Neural cell (in vitro differentiated cells): ENCODE results near the gene PDYN. TPM values are rescaled to one million over a fixed set of nuclear protein-coding genes. Genes with fewer than 3 reads are reported as not detected.

Experiments used
- H2AFZ ChIP-seq: fragments of 200-600, 300-800 bp; sonication (generic), shearing (Covaris generic); 2 replicates; pipeline ENCODE4 v1.6.0; 2014; ENCODE audit warnings: low read depth, mild to moderate bottlenecking, antibody characterized with exemption, low read length, moderate library complexity
- H3F3A ChIP-seq: fragments of 200-600 bp; shearing (Covaris generic); 2 replicates; pipeline ENCODE4 v1.6.1; 2016; ENCODE audit warnings: mild to moderate bottlenecking, moderate library complexity, mixed read lengths, antibody characterized with exemption, low read length; ENCODE audit not compliant: insufficient read depth, poor library complexity, severe bottlenecking
- H3K27ac ChIP-seq: fragments of 200-600, 300-800 bp; sonication (generic), shearing (Covaris generic); 2 replicates; pipeline ENCODE4 v1.5.1; 2014; ENCODE audit warnings: mild to moderate bottlenecking, low read length, moderate library complexity
- H3K27me3 ChIP-seq: fragments of 300-800, 200-600 bp; sonication (generic), shearing (Covaris generic); 2 replicates; pipeline ENCODE4 v1.6.0; 2014; ENCODE audit warnings: mild to moderate bottlenecking, low read depth, low read length, moderate library complexity; ENCODE audit not compliant: insufficient read depth
- H3K36me3 ChIP-seq: fragments of 300-800, 200-600 bp; sonication (generic), shearing (Covaris generic); 2 replicates; pipeline ENCODE4 v1.5.1; 2014; ENCODE audit warnings: mild to moderate bottlenecking, antibody characterized with exemption, low read length, moderate library complexity; ENCODE audit not compliant: insufficient read depth
- H3K4me2 ChIP-seq: fragments of 300-800, 200-600 bp; sonication (generic), shearing (Covaris generic); 2 replicates; pipeline ENCODE4 v1.6.0; 2014; ENCODE audit warnings: mild to moderate bottlenecking, low read length
- H3K4me3 ChIP-seq: fragments of 300-800, 200-600 bp; sonication (generic), shearing (Covaris generic); 2 replicates; pipeline ENCODE4 v1.5.1; 2014; ENCODE audit warnings: mild to moderate bottlenecking, low read length, moderate library complexity
- H3K79me2 ChIP-seq: fragments of 200-600 bp; shearing (Covaris generic); replicated peaks from 2 replicates; pipeline ENCODE4 v1.6.0; 2014; ENCODE audit warnings: mild to moderate bottlenecking, low read length, moderate library complexity; ENCODE audit not compliant: insufficient read depth
- H3K9ac ChIP-seq: fragments of 300-800, 200-600 bp; sonication (generic), shearing (Covaris generic); 2 replicates; pipeline ENCODE4 v1.6.1; 2016; ENCODE audit warnings: mild to moderate bottlenecking, low read length, mixed read lengths
- H3K9me2 ChIP-seq: fragments of 200-600 bp; shearing (Covaris generic); 2 replicates; pipeline ENCODE4 v1.6.1; 2016; ENCODE audit warnings: mild to moderate bottlenecking, low read length, mixed read lengths; ENCODE audit not compliant: insufficient read depth
- H3K9me3 ChIP-seq: fragments of 200-600, 300-800 bp; sonication (generic), shearing (Covaris generic); 2 replicates; pipeline ENCODE4 v1.6.1; 2016; ENCODE audit warnings: mild to moderate bottlenecking, mixed run types, low read length, moderate library complexity, mixed read lengths
- H4K20me1 ChIP-seq: fragments of 200-600 bp; shearing (Covaris generic); 2 replicates; pipeline ENCODE4 v1.6.1; 2016; ENCODE audit warnings: mild to moderate bottlenecking, mixed run types; ENCODE audit not compliant: insufficient read depth
- EP300 ChIP-seq: fragments of 450-650 bp; conservative IDR thresholded peaks from 2 replicates; pipeline ENCODE4 v1.6.1; 2014; ENCODE audit warnings: antibody characterized with exemption, mild to moderate bottlenecking, moderate library complexity; ENCODE audit not compliant: poor library complexity, severe bottlenecking
- EZH2 ChIP-seq: fragments of 200-600, 300-800 bp; shearing (Covaris generic), sonication (generic); IDR thresholded peaks from 2 replicates; pipeline ENCODE4 v1.6.1; 2014; ENCODE audit warnings: antibody characterized with exemption, low read length, borderline replicate concordance, mild to moderate bottlenecking; ENCODE audit not compliant: insufficient read depth, poor library complexity, severe bottlenecking
- MXI1 ChIP-seq: fragments of 450-650 bp; conservative IDR thresholded peaks from 2 replicates; pipeline ENCODE4 v1.6.1; 2014; ENCODE audit warnings: antibody characterized with exemption, mild to moderate bottlenecking; ENCODE audit not compliant: poor library complexity, severe bottlenecking
- POLR2AphosphoS5 ChIP-seq: IDR thresholded peaks from 2 replicates; pipeline ENCODE4 v1.6.1; 2012
- RAD21 ChIP-seq: fragments of 450-650 bp; conservative IDR thresholded peaks from 2 replicates; pipeline ENCODE4 v1.6.1; 2014; ENCODE audit warnings: antibody characterized with exemption, mild to moderate bottlenecking, moderate library complexity
- SMC3 ChIP-seq: fragments of 450-650 bp; conservative IDR thresholded peaks from 2 replicates; pipeline ENCODE4 v1.6.1; 2014; ENCODE audit warnings: antibody characterized with exemption, mild to moderate bottlenecking, moderate library complexity; ENCODE audit not compliant: poor library complexity
- TAF1 ChIP-seq: IDR thresholded peaks from 2 replicates; pipeline ENCODE4 v1.6.1; 2012; ENCODE audit warnings: low read depth
- polyA plus RNA-seq: library from polyadenylated mRNA; depleted of rRNA; stranded (reverse); fragments of >200 nt; gene quantifications from 2 replicates; pipeline ENCODE4 v1.2.3, GENCODE V29; 2014
- TF ChIP-seq, protein P1 (sequence below): fragments of 450-650 bp; IDR thresholded peaks from 2 replicates; pipeline ENCODE4 v1.5.1; 2014; ENCODE audit warnings: antibody characterized with exemption, mild to moderate bottlenecking, moderate library complexity; ENCODE audit not compliant: poor library complexity, severe bottlenecking
- TF ChIP-seq, protein P2 (sequence below): IDR thresholded peaks from 2 replicates; pipeline ENCODE4 v1.6.1; 2012; ENCODE audit warnings: borderline replicate concordance

Gene PDYN
- polyA plus RNA-seq, 1 donor from 2014 or later, result 17.3 TPM

DNA sequence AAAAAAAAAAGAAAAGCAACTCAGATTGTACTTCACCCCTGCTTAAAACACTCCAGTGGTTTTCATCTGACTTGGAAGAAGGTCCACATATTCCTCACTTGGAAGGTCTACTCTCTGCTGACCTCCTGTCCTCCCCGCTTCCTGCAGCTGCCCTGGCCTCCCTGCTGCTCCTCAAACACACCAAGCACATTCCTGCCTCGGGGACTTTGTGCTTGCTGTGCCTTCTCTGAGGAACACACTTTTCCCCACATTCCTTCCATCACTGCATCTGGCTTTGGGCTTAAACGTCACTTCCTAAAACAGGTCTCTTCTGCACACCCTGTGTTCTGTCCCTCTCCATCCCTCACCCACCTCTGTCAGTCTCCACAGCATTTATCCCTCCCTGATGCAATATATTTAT lies 4.9 kb upstream of the PDYN start:
- Histone ChIP-seq H2AFZ (no peak overlapping the region), H3K27ac (no peak overlapping the region), H4K20me1 (no peaks in the 10 kb centered on the region), H3K4me2 (no peak overlapping the region), H3K9ac (no peak overlapping the region), H3K9me2 (no peaks in the 10 kb centered on the region), H3K79me2 (no peaks in the 10 kb centered on the region), H3K36me3 (no peaks in the 10 kb centered on the region), H3K4me3 (no peak overlapping the region), H3F3A (no peaks in the 10 kb centered on the region), H3K27me3 (no peaks in the 10 kb centered on the region), H3K9me3 (no peaks in the 10 kb centered on the region)
- TF ChIP-seq, protein P1, sequence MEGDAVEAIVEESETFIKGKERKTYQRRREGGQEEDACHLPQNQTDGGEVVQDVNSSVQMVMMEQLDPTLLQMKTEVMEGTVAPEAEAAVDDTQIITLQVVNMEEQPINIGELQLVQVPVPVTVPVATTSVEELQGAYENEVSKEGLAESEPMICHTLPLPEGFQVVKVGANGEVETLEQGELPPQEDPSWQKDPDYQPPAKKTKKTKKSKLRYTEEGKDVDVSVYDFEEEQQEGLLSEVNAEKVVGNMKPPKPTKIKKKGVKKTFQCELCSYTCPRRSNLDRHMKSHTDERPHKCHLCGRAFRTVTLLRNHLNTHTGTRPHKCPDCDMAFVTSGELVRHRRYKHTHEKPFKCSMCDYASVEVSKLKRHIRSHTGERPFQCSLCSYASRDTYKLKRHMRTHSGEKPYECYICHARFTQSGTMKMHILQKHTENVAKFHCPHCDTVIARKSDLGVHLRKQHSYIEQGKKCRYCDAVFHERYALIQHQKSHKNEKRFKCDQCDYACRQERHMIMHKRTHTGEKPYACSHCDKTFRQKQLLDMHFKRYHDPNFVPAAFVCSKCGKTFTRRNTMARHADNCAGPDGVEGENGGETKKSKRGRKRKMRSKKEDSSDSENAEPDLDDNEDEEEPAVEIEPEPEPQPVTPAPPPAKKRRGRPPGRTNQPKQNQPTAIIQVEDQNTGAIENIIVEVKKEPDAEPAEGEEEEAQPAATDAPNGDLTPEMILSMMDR, result no peak
- TF ChIP-seq EZH2 (no peak), MXI1 (no peak), SMC3 (no peak), EP300 (no peak), TAF1 (no peak), POLR2AphosphoS5 (no peak), RAD21 (no peak)
- TF ChIP-seq, protein P2, sequence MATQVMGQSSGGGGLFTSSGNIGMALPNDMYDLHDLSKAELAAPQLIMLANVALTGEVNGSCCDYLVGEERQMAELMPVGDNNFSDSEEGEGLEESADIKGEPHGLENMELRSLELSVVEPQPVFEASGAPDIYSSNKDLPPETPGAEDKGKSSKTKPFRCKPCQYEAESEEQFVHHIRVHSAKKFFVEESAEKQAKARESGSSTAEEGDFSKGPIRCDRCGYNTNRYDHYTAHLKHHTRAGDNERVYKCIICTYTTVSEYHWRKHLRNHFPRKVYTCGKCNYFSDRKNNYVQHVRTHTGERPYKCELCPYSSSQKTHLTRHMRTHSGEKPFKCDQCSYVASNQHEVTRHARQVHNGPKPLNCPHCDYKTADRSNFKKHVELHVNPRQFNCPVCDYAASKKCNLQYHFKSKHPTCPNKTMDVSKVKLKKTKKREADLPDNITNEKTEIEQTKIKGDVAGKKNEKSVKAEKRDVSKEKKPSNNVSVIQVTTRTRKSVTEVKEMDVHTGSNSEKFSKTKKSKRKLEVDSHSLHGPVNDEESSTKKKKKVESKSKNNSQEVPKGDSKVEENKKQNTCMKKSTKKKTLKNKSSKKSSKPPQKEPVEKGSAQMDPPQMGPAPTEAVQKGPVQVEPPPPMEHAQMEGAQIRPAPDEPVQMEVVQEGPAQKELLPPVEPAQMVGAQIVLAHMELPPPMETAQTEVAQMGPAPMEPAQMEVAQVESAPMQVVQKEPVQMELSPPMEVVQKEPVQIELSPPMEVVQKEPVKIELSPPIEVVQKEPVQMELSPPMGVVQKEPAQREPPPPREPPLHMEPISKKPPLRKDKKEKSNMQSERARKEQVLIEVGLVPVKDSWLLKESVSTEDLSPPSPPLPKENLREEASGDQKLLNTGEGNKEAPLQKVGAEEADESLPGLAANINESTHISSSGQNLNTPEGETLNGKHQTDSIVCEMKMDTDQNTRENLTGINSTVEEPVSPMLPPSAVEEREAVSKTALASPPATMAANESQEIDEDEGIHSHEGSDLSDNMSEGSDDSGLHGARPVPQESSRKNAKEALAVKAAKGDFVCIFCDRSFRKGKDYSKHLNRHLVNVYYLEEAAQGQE, result no peak

DNA sequence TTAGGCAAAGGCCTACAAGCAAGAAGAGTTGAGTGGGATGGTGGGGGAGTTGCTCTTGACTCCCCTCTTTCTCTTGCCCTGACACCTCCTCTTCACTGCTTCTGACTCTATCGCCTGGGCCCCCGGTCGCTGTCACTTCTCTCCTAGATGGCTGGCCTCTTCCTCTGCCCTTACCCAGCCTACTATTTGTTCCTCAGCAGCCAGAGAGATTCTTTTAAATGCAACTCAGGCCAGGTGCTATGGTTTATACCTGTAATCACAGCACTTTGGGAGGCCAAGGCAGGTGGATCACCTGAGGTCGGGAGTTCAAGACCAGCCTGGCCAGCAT lies 4.3 kb upstream of the PDYN start:
- Histone ChIP-seq H3K79me2 (no peaks in the 10 kb centered on the region), H3K27ac (no peak overlapping the region), H3K36me3 (no peaks in the 10 kb centered on the region), H3K9ac (no peak overlapping the region), H3K9me3 (no peaks in the 10 kb centered on the region), H3K27me3 (no peaks in the 10 kb centered on the region), H3K9me2 (no peaks in the 10 kb centered on the region), H3F3A (no peaks in the 10 kb centered on the region), H3K4me3 (no peak overlapping the region), H3K4me2 (no peak overlapping the region), H2AFZ (no peak overlapping the region), H4K20me1 (no peaks in the 10 kb centered on the region)
- no peak for TF ChIP-seq RAD21
- TF ChIP-seq, protein P1, result no peak
- TF ChIP-seq SMC3, result no peak
- no peak for TF ChIP-seq TAF1
- TF ChIP-seq EP300, result no peak
- no peak for TF ChIP-seq POLR2AphosphoS5
- no peak for TF ChIP-seq EZH2
- TF ChIP-seq MXI1, result no peak
